ENCODE results near the gene TOMM7. TPM values are rescaled to one million over a fixed set of nuclear protein-coding genes. Genes with fewer than 3 reads are reported as not detected.
"Not testable (repeated sequence)": the region's sequence is repeated elsewhere in the genome, so short reads cannot be mapped to it uniquely, and the experiment has no call there.

Gene TOMM7
- total RNA-seq, 1 donor from 2014 or later = 162 TPM

GRCh38 chr7:22821702-22822485 is 755 bp downstream of the TOMM7 start:
- no peak for DNase-seq (ENCODE audit: low read depth, low spot score)

GRCh38 chr7:22819476-22819875 is 3.2 kb downstream of the TOMM7 start:
- DNase-seq (ENCODE audit: low read depth, low spot score) = no peak

GRCh38 chr7:22814261-22815208 is 8.1 kb downstream of the TOMM7 start:
- no peak for DNase-seq (ENCODE audit: low read depth, low spot score)

- no peak for DNase-seq (ENCODE audit: low read depth, low spot score)
Measured at GRCh38 chr7:22812353-22812752, 10.3 kb downstream of the TOMM7 start.

GRCh38 chr7:22811746-22812280 is 10.8 kb downstream of the TOMM7 start:
- DNase-seq (ENCODE audit: low read depth, low spot score) = no peak

- no peak for DNase-seq (ENCODE audit: low read depth, low spot score)
Measured at GRCh38 chr7:22810843-22811242, 11.8 kb downstream of the TOMM7 start.

- no peak for DNase-seq (ENCODE audit: low read depth, low spot score)
Measured at GRCh38 chr7:22809902-22810642, 12.6 kb downstream of the TOMM7 start.

GRCh38 chr7:22808140-22808539 is 14.5 kb downstream of the TOMM7 start:
- no peak for DNase-seq (ENCODE audit: low read depth, low spot score)

- no peak for DNase-seq (ENCODE audit: low read depth, low spot score)
Measured at GRCh38 chr7:22806752-22807151, 15.9 kb downstream of the TOMM7 start.

- DNase-seq (ENCODE audit: low read depth, low spot score) = no peak
Measured at GRCh38 chr7:22805227-22805626, 17.4 kb downstream of the TOMM7 start.

GRCh38 chr7:22802831-22803230 is 19.8 kb downstream of the TOMM7 start:
- DNase-seq (ENCODE audit: low read depth, low spot score) = not testable (repeated sequence)

GRCh38 chr7:22802426-22802825 is 20.2 kb downstream of the TOMM7 start:
- DNase-seq (ENCODE audit: low read depth, low spot score) = no peak

- DNase-seq (ENCODE audit: low read depth, low spot score) = no peak
Measured at GRCh38 chr7:22801912-22802311, 20.7 kb downstream of the TOMM7 start.

GRCh38 chr7:22799633-22800032 is 23.0 kb downstream of the TOMM7 start:
- DNase-seq (ENCODE audit: low read depth, low spot score) = no peak

- no peak for DNase-seq (ENCODE audit: low read depth, low spot score)
Measured at GRCh38 chr7:22793593-22794462, 28.8 kb downstream of the TOMM7 start.

GRCh38 chr7:22791204-22792158 is 31.2 kb downstream of the TOMM7 start:
- no peak for DNase-seq (ENCODE audit: low read depth, low spot score)

GRCh38 chr7:22790640-22791039 is 32.0 kb downstream of the TOMM7 start:
- DNase-seq (ENCODE audit: low read depth, low spot score) = not testable (repeated sequence)

- DNase-seq (ENCODE audit: low read depth, low spot score) = no peak
Measured at GRCh38 chr7:22787951-22788350, 34.7 kb downstream of the TOMM7 start.

GRCh38 chr7:22786290-22786932 is 36.2 kb downstream of the TOMM7 start:
- no peak for DNase-seq (ENCODE audit: low read depth, low spot score)
